ENCODE results near the gene CITED2.
"Not testable (repeated sequence)": the region's sequence is repeated elsewhere in the genome, so short reads cannot be mapped to it uniquely, and the experiment has no call there.

CITED2 gene

GRCh38 chr6:139364302-139364981, 10.0 kb downstream of the CITED2 start:
- DNase-seq: no peak

GRCh38 chr6:139363797-139364196, 10.7 kb downstream of the CITED2 start:
- DNase-seq: not testable (repeated sequence)

- DNase-seq: not testable (repeated sequence)
These were observed 11.3 kb downstream of the CITED2 start for GRCh38 chr6:139363123-139363522.

GRCh38 chr6:139361211-139361610, 13.2 kb downstream of the CITED2 start:
- DNase-seq: no peak

- no peak for DNase-seq
These were observed 17.5 kb downstream of the CITED2 start for GRCh38 chr6:139356924-139357323.

GRCh38 chr6:139355777-139356445, 18.5 kb downstream of the CITED2 start:
- no peak for DNase-seq

- DNase-seq: no peak
These were observed 19.3 kb downstream of the CITED2 start for GRCh38 chr6:139355172-139355571.

- DNase-seq: no peak
These were observed 20.3 kb downstream of the CITED2 start for GRCh38 chr6:139354189-139354588.

GRCh38 chr6:139349464-139350020, 24.9 kb downstream of the CITED2 start:
- DNase-seq: no peak

GRCh38 chr6:139346392-139346791, 28.1 kb downstream of the CITED2 start:
- no peak for DNase-seq

GRCh38 chr6:139344186-139344963, 30.1 kb downstream of the CITED2 start:
- DNase-seq: no peak

GRCh38 chr6:139343052-139343750, 31.2 kb downstream of the CITED2 start:
- DNase-seq: no peak

GRCh38 chr6:139341060-139341459, 33.4 kb downstream of the CITED2 start:
- no peak for DNase-seq

- no peak for DNase-seq
These were observed 35.7 kb downstream of the CITED2 start for GRCh38 chr6:139338795-139339194.

GRCh38 chr6:139337830-139338229, 36.6 kb downstream of the CITED2 start:
- DNase-seq: no peak

GRCh38 chr6:139337001-139337400, 37.4 kb downstream of the CITED2 start:
- DNase-seq: no peak

- no peak for DNase-seq
These were observed 38.0 kb downstream of the CITED2 start for GRCh38 chr6:139336488-139336887.

GRCh38 chr6:139335447-139336210, 38.8 kb downstream of the CITED2 start:
- no peak for DNase-seq

GRCh38 chr6:139334806-139335446, 39.5 kb downstream of the CITED2 start:
- DNase-seq: no peak

- DNase-seq: no peak
These were observed 43.5 kb downstream of the CITED2 start for GRCh38 chr6:139330826-139331500.

GRCh38 chr6:139330306-139330705, 44.1 kb downstream of the CITED2 start:
- no peak for DNase-seq
